Cardiac muscle cell (in vitro differentiated cells and primary cell): ENCODE data around the gene MAST1. TPM values are rescaled to one million over a fixed set of nuclear protein-coding genes. Genes with fewer than 3 reads are reported as not detected.
"Not testable (repeated sequence)": the region's sequence is repeated elsewhere in the genome, so short reads cannot be mapped to it uniquely, and the experiment has no call there.

Experiments
- DNase-seq, 2 donors: peaks; one replicate each; pipeline versions ENCODE4 v3.0.0 to v3.0.0-alpha.2; 2010 to 2017; ENCODE audit warnings: low read depth in 1 of 2, low spot score in 1 of 2
- H3K27ac ChIP-seq: fragments of 200-600 bp; sonication (generic); 2 replicates; pipeline ENCODE4 v1.5.1; 2016
- H3K27me3 ChIP-seq: fragments of 200-600 bp; sonication (generic); 2 replicates; pipeline ENCODE4 v1.6.0; 2016; ENCODE audit warnings: control low read depth
- H3K36me3 ChIP-seq: fragments of 200-600 bp; sonication (generic); 2 replicates; pipeline ENCODE4 v1.5.1; 2016; ENCODE audit warnings: control low read depth
- H3K4me1 ChIP-seq: fragments of 200-600 bp; sonication (generic); 2 replicates; pipeline ENCODE4 v1.8.1; 2017; ENCODE audit warnings: low read depth, mild to moderate bottlenecking, mixed run types
- H3K4me3 ChIP-seq: fragments of 200-600 bp; sonication (generic); 2 replicates; pipeline ENCODE4 v1.5.1; 2016; ENCODE audit warnings: mild to moderate bottlenecking
- H3K9me3 ChIP-seq: fragments of 200-600 bp; sonication (generic); 2 replicates; pipeline ENCODE4 v1.5.1; 2017; ENCODE audit warnings: low read depth, mild to moderate bottlenecking, control low read depth
- polyA plus RNA-seq: library from polyadenylated mRNA; unstranded; fragments of >200 nt; fragmentation: Nextera tagmentation; extraction: Ambion mirVana; gene quantifications from 2 replicates; pipeline ENCODE4 v1.2.1, GENCODE V29; 2016
- total RNA-seq: library from RNA; depleted of rRNA; stranded (reverse); fragments of >200 nt; gene quantifications from 2 replicates; pipeline ENCODE4 v1.2.3, GENCODE V29; 2016
- TF ChIP-seq, protein P1 (sequence below): IDR thresholded peaks from 2 replicates; pipeline ENCODE4 v1.5.1; 2012; ENCODE audit warnings: low read depth, mild to moderate bottlenecking, low read length

The MAST1 gene
- total and polyA plus RNA-seq, 2 experiments from 2014 or later: 3.9 to 7.9 TPM

DNA sequence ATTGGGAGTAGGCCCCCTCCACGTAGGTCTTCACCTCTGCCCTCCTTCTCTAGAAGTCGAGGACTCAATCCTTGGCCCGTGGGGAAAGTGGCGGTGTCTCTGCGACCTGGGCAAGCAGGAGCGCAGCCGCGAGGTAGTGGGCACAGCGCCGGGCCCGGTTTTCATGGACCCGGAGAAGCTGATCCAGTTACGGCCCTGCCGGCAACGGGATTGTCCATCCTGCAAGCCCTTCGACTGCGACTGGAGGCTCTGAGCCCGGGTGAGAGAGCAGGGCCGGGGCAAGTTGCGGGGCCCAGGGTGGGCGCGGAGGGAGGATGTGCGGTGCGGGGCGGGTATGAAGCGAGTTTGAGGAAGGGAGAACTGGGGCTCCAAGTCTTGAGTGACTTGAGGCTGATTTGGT is 34.3 kb upstream of the MAST1 start:
- no peak for DNase-seq
- Histone ChIP-seq H3K4me1 (peaks cover 6% of the 10 kb centered on the region), H3K36me3 (peaks cover 10% of the 10 kb centered on the region), H3K27ac (no peak overlapping the region), H3K9me3 (no peaks in the 10 kb centered on the region), H3K4me3 (no peak overlapping the region), H3K27me3 (no peaks in the 10 kb centered on the region)
- TF ChIP-seq, protein P1, sequence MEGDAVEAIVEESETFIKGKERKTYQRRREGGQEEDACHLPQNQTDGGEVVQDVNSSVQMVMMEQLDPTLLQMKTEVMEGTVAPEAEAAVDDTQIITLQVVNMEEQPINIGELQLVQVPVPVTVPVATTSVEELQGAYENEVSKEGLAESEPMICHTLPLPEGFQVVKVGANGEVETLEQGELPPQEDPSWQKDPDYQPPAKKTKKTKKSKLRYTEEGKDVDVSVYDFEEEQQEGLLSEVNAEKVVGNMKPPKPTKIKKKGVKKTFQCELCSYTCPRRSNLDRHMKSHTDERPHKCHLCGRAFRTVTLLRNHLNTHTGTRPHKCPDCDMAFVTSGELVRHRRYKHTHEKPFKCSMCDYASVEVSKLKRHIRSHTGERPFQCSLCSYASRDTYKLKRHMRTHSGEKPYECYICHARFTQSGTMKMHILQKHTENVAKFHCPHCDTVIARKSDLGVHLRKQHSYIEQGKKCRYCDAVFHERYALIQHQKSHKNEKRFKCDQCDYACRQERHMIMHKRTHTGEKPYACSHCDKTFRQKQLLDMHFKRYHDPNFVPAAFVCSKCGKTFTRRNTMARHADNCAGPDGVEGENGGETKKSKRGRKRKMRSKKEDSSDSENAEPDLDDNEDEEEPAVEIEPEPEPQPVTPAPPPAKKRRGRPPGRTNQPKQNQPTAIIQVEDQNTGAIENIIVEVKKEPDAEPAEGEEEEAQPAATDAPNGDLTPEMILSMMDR: no peak

DNA sequence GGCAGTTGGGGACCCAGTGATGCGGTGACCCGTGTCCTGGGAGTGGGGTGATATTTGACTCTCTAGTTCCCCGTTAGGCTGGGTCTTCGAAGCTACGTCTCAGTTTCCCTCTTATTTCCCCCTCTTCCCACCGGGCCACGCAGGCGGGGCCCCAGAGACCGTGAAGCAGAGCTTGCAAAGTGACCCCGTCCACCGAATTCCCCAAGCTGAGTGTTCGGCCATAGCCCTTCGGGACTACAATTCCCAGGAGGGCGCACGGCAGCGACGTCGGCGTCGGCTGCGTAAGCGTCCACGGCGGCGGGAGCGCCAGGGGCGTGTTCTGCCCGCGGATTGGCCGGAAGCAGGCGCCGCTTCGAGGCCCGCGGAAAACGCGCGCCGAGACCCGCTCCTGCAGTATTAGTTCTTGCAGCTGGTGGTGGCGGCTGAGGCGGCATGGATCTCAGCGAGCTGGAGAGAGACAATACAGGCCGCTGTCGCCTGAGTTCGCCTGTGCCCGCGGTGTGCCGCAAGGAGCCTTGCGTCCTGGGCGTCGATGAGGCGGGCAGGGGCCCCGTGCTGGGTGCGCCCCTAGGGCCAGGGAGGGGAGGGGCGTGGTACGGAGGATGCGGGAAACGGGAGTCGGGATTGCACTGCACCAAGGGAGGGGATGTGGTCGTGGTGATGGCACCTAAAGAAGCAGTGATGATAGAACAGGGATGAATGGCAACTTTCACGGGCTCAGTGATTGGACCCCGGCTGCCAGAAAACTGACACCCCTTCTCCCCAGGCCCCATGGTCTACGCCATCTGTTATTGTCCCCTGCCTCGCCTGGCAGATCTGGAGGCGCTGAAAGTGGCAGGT is 31.9 kb upstream of the MAST1 start, which contains the start of gene RNASEH2A:
TSS of gene RNASEH2A (plus strand) at position 343 of the 840 bp plus-strand sequence. CDS start at position 433, 90 bp downstream.
- Histone ChIP-seq H3K9me3 (no peaks in the 10 kb centered on the region), H3K4me3 (peak within 1 kb of the TSS; percentile 49), H3K27me3 (no peaks in the 10 kb centered on the region), H3K36me3 (no peaks in the 10 kb centered on the region), H3K4me1 (peaks cover 3% of the 10 kb centered on the region), H3K27ac (peak within 1 kb of the TSS; percentile 31)
- peak; percentile 94 to 95 for DNase-seq
- TF ChIP-seq, protein P1: no peak

DNA sequence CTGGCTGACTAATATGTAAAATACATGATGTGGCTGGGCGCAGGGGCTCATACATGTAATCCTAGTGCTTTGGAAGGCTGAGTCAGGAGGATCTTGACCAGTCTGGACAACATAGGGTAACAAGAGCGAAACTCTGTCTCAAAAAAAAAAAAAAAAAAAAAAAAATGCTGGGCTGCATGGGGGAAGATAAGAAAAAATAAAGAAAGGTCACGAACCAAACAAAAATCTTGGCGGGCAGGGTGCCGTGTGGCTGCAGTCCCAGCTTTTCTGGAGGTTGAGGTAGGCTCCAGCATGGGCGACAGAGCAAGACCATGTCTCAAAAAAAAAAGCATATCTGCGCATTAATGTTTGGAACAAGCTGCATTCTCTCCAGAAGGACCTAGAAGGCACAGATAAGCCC is 23.2 kb upstream of the MAST1 start:
- H3K27me3 ChIP-seq: no peaks in the 10 kb centered on the region
- H3K9me3 ChIP-seq: no peaks in the 10 kb centered on the region
- TF ChIP-seq, protein P1: no peak
- no peak overlapping the region for H3K27ac ChIP-seq
- peaks cover 3% of the 10 kb centered on the region for H3K36me3 ChIP-seq
- H3K4me3 ChIP-seq: no peak overlapping the region
- no peak for DNase-seq
- H3K4me1 ChIP-seq: no peaks in the 10 kb centered on the region

DNA sequence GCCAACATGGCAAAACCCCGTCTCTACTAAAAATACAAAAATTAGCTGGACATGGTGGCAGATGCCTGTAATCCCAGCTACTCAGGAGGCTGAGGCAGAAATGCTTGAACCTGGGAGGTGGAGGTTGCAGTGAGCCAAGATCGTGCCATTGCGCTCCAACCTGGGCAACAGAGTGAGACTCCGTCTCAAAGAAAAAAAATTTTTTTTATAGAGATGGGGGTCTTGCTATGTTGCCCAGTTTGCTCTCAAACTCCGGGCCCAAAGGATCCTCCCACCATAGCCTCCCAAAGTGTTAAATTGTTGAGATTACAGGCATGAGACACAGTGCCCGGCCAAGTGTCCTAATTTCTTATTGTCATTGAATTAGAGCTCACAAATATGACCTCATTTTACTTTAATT is 21.1 kb upstream of the MAST1 start:
- H3K27me3 ChIP-seq, H3K4me3 ChIP-seq, H3K4me1 ChIP-seq, DNase-seq, H3K36me3 ChIP-seq, H3K27ac ChIP-seq, H3K9me3 ChIP-seq: not testable (repeated sequence)

DNA sequence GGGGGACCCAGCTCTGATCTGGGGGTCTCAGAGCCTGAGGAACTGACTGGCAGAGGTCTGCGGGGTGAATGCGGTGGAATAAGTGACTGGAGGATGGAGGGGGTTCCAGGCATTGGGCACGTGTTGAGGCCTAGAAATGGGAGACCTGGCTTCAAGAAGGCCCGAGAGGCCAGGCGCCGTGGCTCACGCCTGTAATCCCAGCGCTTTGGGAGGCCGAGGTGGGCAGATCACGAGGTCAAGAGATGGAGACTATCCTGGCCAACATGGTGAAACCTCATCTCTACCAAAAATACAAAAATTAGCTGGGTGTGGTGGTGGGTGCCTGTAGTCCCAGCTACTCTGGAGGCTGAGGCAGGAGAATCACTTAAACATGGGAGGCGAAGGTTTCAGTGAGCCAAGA is 20.5 kb upstream of the MAST1 start:
- not testable (repeated sequence) for H3K4me3 ChIP-seq, H3K4me1 ChIP-seq, H3K27me3 ChIP-seq, H3K27ac ChIP-seq, DNase-seq, H3K9me3 ChIP-seq, H3K36me3 ChIP-seq

DNA sequence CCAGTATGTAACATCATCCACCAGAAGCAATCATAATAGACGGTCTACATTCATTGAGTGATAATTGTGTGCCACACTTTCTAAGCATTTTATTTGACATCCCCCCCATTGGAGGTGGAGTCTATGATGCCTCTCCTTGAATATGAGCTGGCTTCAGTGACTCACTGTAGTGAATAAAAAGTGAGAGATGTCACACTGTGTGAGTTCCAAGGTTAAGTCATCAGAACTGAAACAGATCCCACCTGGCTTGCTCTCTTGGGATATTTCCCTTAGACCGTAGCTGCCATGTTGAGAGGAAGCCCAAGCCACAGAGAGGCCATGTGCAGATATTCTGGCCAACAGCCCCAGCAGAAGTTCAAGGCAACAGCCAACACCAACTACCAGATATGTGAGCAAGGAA is 16.6 kb upstream of the MAST1 start:
- Histone ChIP-seq H3K27ac (no peak overlapping the region), H3K9me3 (no peaks in the 10 kb centered on the region), H3K27me3 (no peaks in the 10 kb centered on the region), H3K4me3 (no peak overlapping the region), H3K4me1 (no peaks in the 10 kb centered on the region), H3K36me3 (no peaks in the 10 kb centered on the region)
- TF ChIP-seq, protein P1: no peak
- no peak for DNase-seq
